ENCODE results near the gene PLA2G2E.

DNA sequence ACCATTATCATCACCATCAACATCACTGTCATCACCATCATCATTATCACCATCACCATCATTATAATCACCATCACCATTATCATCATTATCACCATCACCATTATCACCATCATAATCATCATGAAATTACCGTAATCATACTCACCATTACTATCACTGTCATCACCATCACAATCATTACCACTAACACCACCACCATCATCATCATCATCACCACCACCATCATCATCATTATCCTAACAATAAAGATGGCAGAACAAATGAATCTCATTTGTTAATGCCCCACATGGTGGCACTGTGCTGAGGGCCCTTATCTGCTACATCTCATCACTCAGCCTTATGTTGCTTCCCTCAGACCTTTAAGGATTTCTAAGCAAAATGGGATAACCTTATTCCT, 9.4 kb upstream of the PLA2G2E start:
- TF ChIP-seq POLR2A (IDR thresholded peaks at IDR 0.05; ENCODE audit: low read depth, low read length) (no peak), POLR2AphosphoS5 (IDR thresholded peaks at IDR 0.05; ENCODE audit: low read depth, low read length) (no peak)
